ENCODE data around the gene IGDCC3.
"Not testable (repeated sequence)": the region's sequence is repeated elsewhere in the genome, so short reads cannot be mapped to it uniquely, and the experiment has no call there.

IGDCC3 gene

DNA sequence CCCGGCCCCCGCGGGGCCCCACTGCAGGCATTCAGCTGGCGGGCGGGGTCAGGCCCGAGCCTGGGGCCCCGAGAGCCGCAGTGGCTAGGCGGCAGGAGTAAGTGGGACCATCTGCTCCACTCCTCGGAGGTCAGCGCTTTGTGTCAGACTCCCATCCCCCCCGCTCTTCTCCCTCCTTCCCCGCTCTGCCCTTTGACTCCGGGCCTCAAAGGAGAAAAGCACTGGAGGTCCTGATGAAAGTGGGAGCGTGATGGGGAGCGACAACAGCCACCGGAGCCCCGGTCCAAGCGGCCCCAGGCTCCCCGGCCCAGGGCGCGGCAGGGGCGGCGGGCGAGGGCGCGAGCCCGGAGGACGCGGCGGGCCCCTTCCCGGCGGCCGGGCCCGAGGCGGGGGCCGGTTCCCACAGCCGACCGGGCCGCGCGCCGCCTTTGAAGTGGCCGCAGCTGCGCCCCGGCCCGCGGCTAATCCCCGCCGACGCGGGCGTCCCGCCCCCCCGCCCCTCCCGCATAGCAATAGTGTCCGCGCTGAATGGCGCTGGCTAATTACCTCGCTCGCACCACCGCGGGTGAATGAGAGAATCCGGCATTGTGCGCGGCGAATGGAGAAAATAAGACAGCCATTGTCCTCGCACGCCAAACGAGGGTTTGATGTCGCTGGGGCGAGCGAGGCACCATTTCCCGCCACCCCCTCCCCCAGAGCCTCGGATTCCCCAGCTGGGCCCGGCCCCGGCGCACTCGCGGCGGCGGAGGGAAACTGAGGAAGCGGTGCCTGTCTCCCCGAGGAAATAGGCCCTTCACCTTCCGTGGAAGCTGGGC is 22.4 kb downstream of the IGDCC3 start:
- DNase-seq: peak; percentile 59 to 90 (median 76)
- intact Hi-C loops (cut with DNase I): no loop called here

DNA sequence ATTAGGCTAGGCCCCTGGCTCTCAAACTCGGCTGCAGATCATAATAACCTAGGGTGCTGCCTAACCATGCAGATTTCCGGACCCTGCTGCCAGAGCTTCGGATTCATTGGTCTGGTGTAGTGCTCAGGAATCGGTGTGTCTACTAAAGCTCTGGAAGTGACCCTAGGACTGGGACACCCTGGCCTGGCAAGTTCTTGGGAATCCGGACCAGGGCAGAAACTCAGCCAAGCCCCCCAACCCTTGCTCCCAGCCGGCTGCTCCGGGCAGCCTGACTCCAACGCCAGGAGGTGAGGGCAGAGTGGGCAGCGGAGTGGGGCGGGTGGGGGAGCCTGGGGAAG is 23.0 kb downstream of the IGDCC3 start:
- DNase-seq: peak in 4 of 42 donors; percentile 15 to 45 (median 30)
- intact Hi-C loops (cut with DNase I): no loop called here

DNA sequence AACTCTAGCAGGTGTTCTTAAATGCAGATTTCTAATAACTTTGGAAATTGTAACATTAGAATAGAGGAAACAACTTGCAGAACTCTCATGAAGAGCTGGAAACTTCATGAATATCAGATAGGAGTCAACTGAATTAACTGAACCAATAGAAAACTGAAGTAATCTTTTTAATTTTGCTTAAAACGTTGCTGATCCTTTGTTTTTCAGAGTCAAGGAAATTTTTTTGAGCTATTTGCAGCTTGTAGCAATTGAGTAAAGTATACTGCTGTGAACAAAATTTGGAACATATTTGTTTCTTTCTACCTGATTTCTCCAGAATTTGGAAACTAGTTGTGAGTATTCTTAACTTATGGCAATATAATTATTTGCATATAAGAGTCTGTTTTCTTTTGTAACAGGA is 25.8 kb downstream of the IGDCC3 start:
- intact Hi-C loops (cut with DNase I); DNase-seq: not testable (repeated sequence)

DNA sequence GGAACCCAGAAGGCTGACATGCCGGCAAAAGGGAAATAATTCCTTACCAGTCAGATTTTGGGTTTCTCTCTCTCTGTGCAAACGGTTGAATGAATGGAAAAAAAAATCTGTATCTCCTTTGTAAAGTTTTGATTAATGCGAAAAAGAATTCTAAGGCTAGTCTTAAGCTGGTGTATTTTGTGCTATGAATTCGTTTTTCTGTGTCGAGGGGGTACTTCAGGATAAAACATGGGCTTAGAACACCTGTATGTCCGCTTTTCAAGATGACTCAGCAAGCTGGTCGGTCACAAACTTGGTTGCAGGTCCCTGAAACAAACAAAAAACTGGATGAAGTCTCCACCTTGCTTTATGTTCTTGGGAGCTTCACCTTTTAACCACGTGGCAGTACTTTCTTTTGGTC is 28.5 kb downstream of the IGDCC3 start:
- intact Hi-C loops (cut with DNase I): no loop called here
- DNase-seq: no peak

DNA sequence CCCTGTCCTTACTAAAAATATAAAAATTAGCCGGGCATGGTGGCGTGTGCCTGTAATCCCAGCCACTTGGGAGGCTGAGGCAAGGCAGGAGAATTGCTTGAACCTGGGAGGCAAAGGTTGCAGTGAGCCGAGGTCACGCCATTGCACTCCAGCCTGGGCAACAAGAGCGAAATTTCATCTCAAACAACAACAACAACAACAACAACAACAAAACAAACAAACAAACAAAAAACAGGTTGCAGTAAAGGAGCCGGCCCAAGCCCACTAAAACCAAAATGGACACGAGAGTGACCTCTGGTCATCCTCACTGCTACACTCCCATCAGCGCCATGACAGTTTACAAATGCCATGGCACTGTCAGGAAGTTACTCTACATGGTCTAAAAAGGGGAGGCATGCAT is 30.0 kb downstream of the IGDCC3 start:
- DNase-seq; intact Hi-C loops (cut with DNase I): not testable (repeated sequence)

DNA sequence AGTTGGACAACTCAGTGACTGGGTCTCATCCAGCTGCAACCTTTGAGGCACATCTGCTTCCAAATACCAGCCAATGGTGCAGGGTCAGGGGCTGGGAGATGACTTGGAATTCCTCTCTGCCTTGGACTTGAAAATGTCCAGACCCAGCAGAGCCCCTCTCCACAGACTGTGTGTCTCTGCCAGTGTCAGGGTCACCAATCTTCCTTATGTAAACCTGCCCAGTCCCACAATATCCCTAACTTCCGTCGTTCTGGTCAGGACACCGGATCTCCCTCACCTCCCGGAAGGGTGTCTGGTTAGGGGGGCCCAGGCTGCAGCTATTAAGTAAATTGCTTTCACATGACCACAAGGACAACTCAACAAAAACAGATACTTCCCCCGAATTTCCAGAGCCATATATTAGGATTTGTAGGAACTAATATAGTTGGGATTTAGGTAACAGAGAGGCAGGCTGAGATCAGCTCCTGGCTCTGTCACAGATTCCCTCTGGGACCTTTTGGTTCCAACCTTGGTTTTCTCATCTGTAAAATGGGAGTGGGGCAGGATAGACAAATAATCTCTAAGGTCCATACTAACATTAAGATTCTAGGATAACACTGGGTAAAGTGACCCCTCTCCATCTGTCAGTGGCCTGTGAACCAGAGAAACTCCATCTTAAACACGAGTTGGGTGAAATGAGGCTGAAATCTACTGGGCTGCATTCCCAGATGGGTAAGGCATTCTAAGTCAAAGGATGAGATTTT is 30.8 kb downstream of the IGDCC3 start:
- intact Hi-C loops (cut with DNase I): no loop called here
- DNase-seq: no peak

DNA sequence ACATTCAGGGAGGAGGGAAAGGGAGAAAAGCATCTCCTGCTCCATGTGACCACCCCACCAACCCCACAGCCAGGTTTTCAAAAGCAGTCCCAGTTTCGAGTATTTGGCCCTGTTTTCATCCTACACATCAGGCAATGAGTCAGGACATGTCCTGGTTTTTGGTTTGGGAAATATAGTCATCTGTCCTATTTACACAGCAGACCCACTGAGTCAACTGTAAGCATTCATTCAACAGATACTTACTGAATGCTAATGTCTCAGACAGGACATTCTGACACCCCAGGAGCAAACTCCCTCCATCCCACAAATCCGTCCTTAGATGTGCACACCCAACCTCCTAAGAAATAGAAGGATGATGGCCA is 32.9 kb downstream of the IGDCC3 start:
- no peak for DNase-seq
- intact Hi-C loops (cut with DNase I): no loop called here

DNA sequence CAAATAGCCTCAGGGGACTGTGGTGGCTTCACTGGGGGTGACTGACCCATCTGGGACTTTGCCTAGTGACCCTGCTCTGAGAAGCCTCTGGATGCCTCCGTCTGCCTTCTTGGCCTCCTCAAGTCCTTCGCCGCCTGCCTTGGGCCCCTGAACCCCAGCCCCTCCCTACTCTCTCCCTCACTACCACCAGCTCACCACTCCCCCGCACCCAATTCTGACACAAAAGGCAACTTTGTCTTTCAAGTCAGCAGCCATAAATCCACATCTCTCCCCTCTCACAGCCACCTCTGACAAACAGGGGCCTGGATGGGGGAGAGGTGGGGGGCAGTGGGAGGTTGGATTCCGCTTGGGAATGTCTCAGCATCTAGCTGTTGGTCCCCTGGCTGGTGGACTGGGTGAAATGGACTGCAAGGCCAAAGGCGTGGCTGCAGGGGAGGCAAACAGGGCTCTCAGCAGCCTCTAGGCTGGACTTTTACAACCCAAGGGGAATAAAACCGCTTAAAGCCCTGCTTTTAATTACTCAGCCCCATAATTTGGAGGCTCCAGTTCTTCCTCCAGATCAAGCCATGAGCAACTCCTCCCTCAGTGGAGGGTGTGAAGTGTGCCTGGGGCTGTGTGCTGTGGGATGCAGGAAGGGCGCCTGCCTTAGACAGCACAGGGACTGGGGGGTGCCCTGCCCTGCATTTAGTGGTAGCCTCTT is 33.4 kb downstream of the IGDCC3 start:
- no peak for DNase-seq
- intact Hi-C loops (cut with DNase I): no loop called here

DNA sequence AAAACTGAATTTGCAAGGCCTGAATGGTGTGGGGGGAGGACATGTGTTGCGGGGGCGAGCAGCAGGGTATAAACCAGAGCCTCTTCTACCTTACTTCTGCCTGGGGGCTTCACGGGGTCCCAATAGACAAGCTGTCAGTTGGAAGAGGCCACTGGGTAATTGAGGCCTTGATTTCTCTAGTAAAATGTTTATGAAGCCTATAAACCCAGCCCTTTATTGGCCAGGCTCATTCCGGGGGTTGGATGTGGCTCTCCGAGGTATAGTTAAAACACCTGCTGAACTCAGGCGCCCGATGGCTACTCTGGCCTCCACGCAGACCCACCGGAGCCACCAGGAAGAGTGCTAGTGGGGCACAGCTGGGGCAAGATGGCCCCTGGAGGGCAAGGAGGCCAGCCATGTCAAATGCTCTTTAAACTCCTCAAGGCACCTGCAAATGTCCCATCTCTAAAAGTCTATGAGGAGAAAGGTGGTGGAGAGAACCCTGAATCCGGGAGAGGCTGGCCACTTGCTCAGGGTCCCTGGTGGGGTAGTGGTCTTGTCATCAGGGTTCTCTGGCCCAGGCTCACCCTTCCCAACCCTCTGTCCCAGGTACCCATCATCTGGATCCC is 34.3 kb downstream of the IGDCC3 start:
- DNase-seq: no peak
- intact Hi-C loops (cut with DNase I): no loop called here

DNA sequence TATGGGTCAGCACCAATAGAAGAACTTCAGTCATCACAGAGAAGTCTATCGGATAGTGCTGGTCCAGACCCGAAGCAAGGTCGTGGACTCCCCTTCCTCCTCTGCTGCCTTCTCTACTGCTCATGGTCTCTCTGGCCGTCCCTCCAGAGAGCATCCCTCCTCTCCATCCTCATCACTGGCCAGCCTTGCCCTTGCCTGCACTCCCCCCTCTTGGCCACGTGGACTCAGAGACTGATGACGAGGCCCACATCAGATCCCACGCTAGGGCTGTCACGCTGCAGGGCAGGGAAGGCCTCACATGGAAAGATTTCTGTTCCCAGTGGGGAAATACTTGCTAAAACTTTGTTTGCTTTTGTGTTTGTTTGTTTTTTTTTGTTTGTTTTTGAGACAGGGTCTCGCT is 35.3 kb downstream of the IGDCC3 start:
- no peak for DNase-seq
- intact Hi-C loops (cut with DNase I): no loop called here

DNA sequence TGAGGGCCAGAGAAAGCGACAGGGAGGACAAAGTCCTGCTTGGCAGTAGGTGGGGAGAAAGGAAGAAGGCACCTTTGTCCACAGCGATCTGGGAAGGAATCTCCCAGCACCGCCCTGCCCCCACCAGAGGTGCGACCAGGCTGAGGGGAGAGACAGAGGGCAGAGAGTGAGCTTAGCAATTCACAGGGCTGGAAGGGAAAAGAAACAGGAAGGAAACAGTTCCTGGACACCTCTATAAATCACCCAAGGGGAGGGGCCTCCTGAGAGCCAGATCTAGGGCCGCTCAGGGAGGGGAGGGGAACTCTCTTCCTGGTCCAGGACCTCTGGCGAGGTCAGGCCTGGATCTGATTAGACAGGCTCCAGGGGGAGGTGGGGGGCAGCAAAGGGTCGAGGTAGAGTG is 37.9 kb downstream of the IGDCC3 start:
- no peak for DNase-seq
- intact Hi-C loops (cut with DNase I): no loop called here

DNA sequence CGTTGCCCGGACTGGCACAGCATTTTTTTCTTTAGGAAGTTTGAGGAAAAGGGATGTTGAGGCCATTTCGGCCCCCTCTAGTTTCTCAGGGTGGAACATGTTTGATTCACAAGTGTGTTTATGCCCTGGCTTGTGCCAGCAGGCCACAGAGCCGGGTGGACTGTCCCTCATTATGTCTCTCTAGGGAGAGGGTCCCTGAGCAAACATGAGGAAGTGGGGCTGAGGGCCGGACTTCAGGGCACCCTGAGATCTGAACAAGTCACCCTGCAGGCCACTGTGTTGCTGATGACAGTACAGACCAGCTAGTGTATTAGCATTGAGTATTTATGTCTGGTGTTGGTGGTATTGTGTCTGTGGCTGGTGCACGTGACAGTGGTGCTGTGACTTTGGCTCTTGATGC is 38.4 kb downstream of the IGDCC3 start:
- intact Hi-C loops (cut with DNase I): no loop called here
- no peak for DNase-seq

DNA sequence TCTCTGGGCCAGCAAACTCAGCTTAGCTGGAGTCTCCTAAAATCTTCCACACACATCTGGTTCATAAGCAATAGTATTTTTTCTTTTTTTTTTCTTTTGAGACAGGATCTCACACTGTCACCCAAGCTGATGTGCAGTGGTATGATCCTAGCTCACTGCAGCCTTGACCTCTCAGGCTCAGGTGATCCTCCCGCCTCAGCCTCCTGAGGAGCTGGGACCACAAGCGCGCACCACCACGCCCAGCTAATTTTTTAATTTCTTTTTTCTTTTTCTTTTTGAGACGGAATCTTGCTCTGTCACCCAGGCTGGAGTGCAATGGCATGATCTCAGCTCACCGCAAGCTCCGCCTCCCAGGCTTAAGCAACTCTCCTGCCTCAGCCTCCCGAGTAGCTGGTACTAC is 39.0 kb downstream of the IGDCC3 start:
- DNase-seq: no peak
- intact Hi-C loops (cut with DNase I): no loop called here

DNA sequence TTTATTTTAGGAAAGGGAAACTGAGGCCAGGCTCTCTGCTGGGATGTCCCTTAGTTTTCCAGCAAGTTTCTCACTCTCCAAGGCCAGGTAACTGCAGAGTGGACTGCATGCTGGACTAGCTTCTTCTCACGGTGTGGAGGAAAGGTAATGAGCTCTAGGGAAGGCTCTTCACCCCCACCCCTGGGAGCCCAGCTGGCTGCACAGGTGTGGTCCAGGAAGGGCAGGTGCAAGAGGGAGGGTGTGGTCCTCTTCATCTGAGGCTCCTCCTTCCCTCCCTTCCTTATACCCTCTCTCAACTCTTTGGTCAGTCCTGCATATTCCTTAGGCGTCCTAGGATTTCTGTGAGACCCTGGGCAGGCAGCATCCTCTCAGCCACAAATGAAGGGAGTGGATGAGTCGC is 39.4 kb downstream of the IGDCC3 start:
- no peak for DNase-seq

DNA sequence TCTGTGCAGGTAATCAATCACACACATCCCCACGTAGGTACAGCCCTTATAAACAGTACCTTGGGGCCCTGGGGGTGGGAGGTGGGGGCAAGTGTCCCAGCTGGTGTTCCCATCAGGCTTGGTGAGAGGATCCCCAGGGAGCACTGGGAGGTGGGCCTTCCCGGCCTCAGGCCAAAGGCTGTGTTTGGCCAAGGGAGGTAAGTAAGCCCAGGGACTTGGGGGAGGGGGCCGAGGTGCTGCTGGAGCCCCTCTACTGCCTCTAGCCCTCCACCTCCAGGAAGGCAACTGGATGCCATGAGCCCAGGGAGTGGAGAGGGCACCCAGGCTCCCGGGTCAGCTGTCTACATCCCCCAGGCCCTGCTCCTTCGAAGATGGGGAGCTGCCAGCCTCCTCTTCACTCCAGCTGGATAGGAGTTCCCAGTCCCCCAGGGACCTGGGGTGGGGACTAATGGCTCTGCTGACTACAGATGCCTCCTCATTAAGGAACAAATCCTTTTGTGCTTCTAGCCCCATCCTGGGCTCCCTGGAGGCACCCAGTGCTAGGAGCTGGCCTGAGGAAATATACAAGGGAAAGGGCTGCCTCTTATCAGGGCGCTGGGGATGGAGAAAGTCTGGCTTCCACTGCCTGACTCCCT is 40.2 kb downstream of the IGDCC3 start:
- intact Hi-C loops (cut with DNase I): no loop called here
- DNase-seq: no peak

More for the DNA sequence above, 39.4 kb downstream of the IGDCC3 start:
- intact Hi-C loops (cut with DNase I): no loop called here

DNA sequence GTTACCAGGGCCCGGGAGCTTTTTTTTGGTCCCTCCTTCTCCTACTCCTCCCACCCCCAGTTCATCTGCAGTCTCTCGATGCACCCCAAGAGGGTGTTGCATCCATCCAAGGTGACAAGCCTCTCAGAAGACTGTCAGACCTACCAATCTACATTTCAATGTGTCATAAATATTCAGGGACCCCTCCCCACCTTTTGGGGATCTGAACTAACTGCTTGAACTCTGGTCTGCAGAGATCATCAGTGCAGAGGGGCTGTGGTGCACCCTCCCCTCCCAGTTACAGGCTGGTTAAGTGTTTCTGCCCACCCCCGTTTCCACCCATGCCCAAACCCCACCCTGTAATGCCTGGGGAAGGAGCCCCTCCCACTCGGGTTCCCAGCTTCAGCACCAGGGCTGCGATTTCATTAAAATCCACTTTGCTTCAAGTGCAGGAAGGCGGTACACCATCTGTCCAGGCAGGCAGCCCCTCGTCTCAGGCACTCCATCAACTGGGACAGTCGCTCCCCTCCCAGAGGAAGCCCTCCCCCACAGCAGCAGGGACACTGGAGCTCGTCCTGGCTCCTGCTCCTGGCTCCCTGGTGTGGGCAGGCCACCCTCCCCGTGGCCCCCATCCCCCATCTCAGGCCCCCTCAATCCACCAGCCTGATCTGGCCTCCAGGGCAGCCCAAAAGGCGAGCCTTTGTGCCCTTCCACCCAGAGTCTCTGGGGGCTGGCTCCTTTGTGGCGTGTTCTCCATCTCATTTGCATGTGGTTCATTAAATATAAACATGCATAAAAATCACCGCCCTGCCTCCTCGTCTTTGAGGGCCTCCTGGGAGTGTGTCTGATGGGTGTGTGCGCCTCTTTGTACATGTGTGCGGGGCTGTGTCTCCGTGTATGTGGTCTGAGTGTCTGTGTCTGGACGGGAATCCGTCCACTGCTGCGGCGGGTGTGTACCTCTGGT is 41.0 kb downstream of the IGDCC3 start:
- no peak for DNase-seq
- intact Hi-C loops (cut with DNase I): no loop called here

DNA sequence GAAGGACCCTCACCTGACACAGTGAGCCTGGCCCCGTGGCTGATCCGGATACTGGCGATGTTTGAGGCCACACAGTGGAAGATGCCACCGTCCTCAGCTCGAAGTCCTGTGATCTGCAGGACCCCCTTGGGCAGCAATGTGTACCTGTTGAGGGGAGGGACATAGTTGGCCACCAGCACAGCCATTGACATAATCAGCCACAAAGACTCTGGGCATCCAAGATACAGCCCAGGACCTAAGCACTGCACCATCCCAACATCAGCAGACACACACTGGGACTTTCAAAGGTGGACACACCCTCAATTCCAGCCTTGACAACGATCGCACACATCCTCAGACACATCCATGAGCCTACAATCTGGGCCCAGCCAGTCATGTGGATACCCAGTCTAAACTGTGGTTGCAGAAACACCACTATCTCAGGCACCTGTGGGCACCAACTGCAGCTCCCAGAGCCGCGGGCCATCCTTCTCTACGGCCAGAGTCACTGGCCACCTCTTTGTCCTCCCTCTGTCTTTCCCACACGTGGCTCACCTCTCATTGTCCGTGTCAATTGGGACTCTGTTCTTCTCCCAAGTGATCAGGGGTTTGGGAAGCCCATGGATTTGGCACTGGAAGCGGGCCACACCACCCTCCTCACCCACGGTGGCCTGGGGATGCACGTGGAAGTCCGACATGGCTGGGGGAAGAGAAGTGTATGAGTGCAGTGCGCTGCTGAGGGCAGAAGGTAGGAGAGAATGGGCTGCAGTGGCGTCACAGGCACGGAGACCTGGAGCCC is 42.3 kb downstream of the IGDCC3 start:
- DNase-seq: no peak
- intact Hi-C loops (cut with DNase I): no loop called here
